GM12891 (cell line): ENCODE data around the gene PSMD1.

ENCODE experiments used
- DNase-seq: peaks from one replicate; pipeline ENCODE4 v3.0.0; 2011; ENCODE audit warnings: low spot score; ENCODE audit not compliant: insufficient read length
- FAIRE-seq: peaks from 2 replicates; lab custom pipeline; 2011; peaks lifted over from hg19 to GRCh38; lab: Jason Lieb, UNC
- PAX5 ChIP-seq: IDR thresholded peaks from 2 replicates; pipeline ENCODE4 v1.6.1; 2011; ENCODE audit warnings: low read length, moderate library complexity, mild to moderate bottlenecking; ENCODE audit not compliant: insufficient read depth, severe bottlenecking
- POLR2A ChIP-seq: IDR thresholded peaks from 2 replicates; pipeline ENCODE4 v1.6.1; 2011; ENCODE audit warnings: low read depth, low read length, control low read depth
- POLR2AphosphoS5 ChIP-seq: IDR thresholded peaks from 2 replicates; pipeline ENCODE4 v1.6.1; 2011; ENCODE audit warnings: low read depth, low read length, control low read depth
- POU2F2 ChIP-seq: IDR thresholded peaks from 2 replicates; pipeline ENCODE4 v1.6.1; 2011; ENCODE audit warnings: low read depth, mild to moderate bottlenecking, control low read depth, low read length, moderate library complexity
- SPI1 ChIP-seq: IDR thresholded peaks from 2 replicates; pipeline ENCODE4 v1.6.1; 2011; ENCODE audit warnings: low read depth, low read length, control low read depth
- TAF1 ChIP-seq: IDR thresholded peaks from 2 replicates; pipeline ENCODE4 v1.6.1; 2011; ENCODE audit warnings: low read depth, low read length, control low read depth

Gene PSMD1

DNA sequence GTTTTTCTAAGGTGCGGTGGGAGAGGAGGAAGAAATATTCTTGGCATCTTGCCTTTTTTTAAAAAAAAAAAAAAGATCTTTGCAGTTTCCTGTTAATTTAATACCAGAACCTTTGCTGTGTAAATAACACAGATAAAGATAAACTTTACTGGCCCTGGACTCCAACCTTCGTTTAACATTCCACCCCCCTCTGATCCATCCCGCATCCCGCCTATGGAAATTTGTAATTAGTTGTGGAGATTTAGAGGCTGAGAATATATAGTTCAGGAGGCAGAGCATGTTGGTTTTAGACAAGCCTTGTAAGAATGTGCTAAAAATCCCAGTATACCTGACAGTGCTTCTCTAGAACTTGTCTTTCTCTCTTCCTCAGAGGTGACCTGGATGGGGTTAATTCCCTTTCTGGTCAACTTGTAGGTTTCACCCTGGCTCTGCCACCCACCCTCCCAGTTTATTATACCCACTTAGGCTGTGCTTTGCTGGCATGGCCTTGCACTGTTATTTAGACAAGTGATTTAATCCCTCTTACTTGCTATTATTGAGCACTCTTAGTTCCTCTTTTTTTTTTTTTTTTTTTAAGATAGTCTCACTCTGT lies 22.3 kb upstream of the PSMD1 start:
- no peak for FAIRE-seq

DNA sequence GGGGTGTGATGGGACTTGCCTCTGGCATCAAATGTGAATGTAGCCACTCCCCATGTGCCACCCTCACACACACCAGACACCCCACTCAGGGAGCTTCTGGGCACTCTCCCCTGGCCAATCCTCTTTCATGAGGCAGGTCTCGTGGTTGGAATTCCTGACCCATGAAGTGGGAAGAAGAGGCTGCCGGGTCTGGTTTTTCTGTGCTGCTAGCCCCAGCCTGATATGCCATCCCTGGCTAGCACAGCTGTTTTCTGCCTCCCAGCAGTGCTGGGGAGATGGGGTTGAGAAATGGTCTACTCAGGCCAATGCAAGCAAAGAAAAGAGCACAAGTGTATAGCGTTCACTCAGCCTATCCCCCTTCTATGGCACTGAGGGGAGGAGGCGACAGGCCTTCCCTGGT lies 20.5 kb upstream of the PSMD1 start:
- no peak for DNase-seq
- FAIRE-seq, result no peak
- TF ChIP-seq POU2F2, result no peak
- TF ChIP-seq POLR2AphosphoS5, result no peak
- no peak for TF ChIP-seq TAF1
- TF ChIP-seq POLR2A, result no peak
- TF ChIP-seq SPI1, result no peak
- no peak for TF ChIP-seq PAX5

More for the DNA sequence above, 22.3 kb upstream of the PSMD1 start:
- no peak for DNase-seq
- TF ChIP-seq POLR2A (no peak), POU2F2 (no peak), PAX5 (no peak), TAF1 (no peak)

DNA sequence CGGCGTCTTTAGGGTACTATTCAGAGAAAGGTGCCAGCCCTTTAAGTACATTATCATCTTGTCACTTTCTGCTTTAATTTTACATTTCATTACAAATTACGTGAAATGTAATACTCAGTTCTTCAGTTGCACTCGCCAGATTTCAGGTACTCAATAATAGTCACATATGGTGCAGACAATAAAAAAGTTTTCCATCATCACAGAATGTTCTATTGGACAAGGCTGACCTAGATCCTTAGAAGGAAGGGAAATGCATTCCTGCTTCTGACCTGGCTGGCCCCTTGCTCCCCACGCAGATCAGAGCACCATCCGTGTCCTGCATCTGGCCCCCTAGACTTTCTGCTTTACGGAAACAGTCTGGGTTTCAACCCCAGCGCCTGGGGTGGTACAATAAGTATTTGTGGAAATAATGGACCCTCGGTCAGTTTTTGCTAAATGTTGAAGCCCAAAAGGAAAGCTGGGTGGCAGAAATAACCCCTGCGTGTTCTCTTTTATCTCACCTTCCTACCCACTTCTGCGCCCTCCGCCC lies 20.0 kb upstream of the PSMD1 start:
- DNase-seq (no peak), FAIRE-seq (peak; percentile 41)
- TF ChIP-seq PAX5 (no peak), POLR2AphosphoS5 (no peak), TAF1 (no peak), POU2F2 (no peak), POLR2A (no peak), SPI1 (no peak)

DNA sequence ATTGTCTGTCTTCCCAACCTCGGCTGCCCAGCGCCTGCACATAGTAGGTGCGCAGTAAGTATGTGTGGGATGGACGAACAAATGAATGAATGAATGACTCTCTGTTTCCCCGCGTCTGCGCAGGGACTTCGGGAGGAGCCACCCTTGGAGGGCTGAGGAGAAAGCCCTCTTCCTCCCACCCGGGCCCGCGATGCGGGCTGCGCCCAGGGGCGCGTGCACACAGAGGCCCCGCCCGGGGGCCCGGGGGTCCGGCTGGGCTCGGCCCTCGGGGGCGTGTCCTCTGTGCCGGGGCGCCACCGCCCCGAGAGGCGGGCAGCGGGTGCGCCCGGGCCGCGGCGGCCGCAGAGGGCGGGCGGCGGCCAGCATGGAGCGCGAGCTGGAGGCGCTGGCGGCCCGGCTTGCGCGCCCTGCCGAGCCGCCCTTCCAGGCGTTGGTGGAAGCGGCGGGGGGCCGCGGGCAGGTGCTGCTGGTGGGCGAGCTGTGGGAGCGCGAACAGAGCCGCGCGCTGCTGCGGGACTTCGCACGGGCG lies 19.4 kb upstream of the PSMD1 start, which contains the start of gene C2orf72:
Gene C2orf72, plus strand, starts transcription at position 322 of the 529 bp plus-strand sequence. Its CDS starts 43 bp downstream, at position 365.
- DNase-seq (peak; percentile 49), FAIRE-seq (no peak)
- TF ChIP-seq POLR2AphosphoS5 (no peak), TAF1 (no peak), SPI1 (no peak), POU2F2 (no peak), PAX5 (no peak), POLR2A (no peak)

DNA sequence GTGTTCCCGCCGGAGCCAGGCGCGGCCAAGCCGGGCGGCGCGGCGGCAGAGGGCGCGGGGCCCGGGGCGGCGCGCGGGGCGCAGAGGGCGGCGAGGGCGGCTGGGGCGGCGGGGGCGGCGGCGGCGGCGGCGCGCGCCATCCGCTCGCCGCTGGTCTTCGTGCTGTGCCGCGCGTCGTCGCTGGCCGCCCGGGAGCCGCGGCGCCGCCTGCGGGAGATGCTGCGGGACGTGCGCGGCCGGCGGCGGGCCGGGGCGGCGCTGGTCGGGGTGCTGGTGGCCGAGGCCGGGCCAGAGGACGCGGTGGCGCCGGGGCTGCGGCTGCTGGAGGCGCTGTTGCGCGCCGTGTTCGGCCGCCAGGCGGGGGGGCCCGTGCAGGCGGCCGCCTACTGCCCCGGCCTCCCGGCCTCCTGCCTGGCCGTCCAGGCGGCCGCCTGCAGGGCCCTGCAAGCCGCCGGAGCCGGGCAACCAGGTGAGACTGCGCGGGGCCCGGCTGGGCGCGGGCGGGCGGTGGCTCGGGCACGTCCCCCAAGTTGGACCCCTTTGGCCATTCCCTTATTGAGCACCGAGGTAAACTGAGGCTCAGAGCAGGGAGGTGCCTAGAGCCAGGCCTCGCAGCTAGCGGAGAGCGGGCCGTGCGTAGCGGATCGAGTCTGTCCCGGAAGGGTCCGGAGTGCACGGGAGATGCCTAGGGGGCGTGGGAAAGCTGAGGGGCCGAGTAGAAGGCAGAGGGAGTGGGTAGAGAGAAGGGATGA lies 18.8 kb upstream of the PSMD1 start:
- peak; percentile 41 for DNase-seq
- no peak for TF ChIP-seq POLR2A
- no peak for TF ChIP-seq POLR2AphosphoS5
- TF ChIP-seq POU2F2, result no peak
- no peak for TF ChIP-seq PAX5
- TF ChIP-seq TAF1, result no peak
- TF ChIP-seq SPI1, result no peak

DNA sequence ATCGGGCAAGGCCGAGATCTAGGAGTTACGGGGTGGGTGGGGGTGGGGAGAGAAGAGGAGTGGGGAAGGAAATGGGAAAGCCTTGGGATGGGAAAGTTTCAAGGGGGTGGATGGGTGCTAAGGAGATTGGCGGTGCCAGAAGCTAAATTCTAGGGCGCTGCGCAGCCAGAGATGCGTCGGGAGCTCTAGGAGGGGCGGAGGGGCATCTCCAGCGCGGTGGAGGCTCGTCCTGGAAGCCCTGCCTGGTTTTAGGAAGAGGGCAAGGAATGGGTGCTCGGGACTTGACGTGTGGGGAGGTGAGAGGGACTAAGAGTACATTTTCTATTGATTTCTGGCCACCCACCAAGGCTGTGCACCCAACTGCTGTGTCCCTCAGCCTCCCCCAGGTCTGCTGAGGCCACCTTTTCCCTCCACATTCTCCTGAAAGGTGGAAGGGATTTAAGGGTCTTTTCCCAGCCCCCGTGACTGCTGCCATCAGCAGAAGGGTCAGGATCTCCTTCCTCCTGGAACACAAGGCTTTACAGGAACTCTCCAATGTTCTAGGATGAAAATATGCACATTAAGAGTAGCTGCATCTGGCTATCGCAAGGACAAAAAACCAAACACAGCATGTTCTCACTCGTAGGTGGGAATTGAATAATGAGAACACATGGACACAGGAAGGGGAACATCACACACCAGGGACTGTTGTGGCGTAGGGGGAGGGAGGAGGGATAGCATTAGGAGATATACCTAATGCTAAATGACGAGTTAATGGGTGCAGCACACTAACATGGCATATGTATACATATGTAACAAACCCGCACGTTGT lies 18.0 kb upstream of the PSMD1 start:
- no peak for FAIRE-seq
- no peak for DNase-seq

More for the DNA sequence above, 18.8 kb upstream of the PSMD1 start:
- peak; percentile 40 for FAIRE-seq

DNA sequence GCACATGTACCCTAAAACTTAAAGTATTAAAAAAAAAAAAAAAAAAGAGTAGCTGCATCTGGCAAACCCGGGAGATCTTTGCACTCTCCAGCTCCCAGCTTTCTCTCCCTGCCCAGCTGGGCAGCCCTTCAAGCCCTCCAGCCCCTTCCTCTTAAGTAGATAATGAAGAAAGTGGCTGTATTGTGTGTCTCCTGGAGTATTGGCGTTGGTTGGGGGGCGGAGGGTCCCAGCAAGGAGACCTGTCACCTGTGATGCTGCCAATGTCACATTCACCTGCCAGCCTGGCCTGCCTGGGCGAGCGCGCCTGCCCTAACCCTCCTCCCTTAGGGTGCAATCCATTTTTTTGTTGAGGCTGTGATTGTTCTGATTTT lies 17.4 kb upstream of the PSMD1 start:
- no peak for TF ChIP-seq POLR2AphosphoS5
- DNase-seq (no peak), FAIRE-seq (no peak)

More for the DNA sequence above, 18.0 kb upstream of the PSMD1 start:
- TF ChIP-seq SPI1 (no peak), POLR2A (no peak), PAX5 (no peak)

DNA sequence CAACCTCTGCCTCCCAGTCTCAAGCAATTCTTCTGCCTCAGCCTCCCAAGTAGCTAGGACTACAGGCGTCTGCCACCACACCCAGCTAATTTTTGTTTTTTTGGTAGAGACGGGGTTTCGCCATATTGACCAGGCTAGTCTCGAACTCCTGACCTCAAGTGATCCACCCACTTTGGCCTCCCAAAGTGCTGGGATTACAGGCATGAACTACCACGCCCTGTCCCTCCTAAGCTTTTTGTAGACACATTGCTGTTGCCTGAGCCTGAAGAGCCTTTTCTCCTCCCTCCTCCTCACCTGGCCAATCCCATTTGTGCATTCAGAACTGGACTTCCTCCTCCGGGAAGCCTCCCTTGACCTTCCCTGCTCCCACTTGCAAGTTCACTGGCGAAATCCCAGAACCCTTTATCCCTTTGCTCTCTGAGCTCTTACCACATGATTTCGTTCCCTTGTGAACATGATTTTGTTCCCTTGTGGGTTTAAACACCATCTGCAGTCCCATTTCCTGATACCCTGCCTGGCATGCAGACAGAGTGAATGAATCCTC lies 16.8 kb upstream of the PSMD1 start:
- TF ChIP-seq PAX5 (no peak), TAF1 (no peak), SPI1 (no peak), POU2F2 (no peak), POLR2AphosphoS5 (no peak), POLR2A (no peak)
- DNase-seq (no peak), FAIRE-seq (no peak)

DNA sequence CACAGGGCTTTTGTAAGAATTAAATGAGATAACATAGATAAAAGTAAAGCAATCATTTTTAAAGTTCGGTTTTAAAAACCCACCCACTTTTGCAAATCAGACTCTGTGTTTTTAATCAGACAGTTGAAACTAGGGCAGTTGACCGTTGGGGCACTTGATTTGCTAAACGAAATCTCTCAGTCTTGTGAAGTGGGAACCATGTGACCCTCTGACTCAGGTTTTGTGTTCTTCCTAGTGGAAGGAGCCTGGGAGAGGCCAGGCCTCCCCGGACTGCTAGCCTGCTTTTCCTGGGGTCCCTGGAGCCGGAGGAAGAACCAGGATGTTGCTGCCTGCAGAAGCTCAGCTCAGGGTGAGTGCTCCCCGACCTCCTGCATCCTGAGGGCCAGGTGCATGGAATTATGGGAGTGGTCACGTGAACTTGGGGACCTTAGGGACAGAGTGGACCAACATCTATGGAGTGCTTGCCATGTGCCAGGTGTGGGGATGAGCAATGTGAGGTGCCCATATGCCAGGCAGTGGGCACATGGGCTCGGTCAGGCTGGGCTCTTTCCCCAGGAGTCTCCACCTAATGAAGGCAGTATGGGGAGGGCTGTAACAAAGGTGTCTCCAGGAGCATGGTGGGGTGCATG lies 15.5 kb upstream of the PSMD1 start:
- DNase-seq (no peak), FAIRE-seq (no peak)
- TF ChIP-seq TAF1, result no peak
- no peak for TF ChIP-seq SPI1
- no peak for TF ChIP-seq PAX5
- no peak for TF ChIP-seq POLR2AphosphoS5
- no peak for TF ChIP-seq POU2F2
- TF ChIP-seq POLR2A, result no peak
